HG03432 (cell line): Measurements from ENCODE around the gene ATG9A.

Source experiments
- ATAC-seq: cut with Tn5 transposase; IDR thresholded peaks from one replicate; pipeline ENCODE4 v1.9.1; 2021; ENCODE audit warnings: mild to moderate bottlenecking, moderate library complexity; ENCODE audit not compliant: unreplicated experiment

ATG9A gene

GRCh38 chr2:219252900-219253752 lies 23.7 kb upstream of the ATG9A start, which contains the start of gene TUBA4B:
TSS of gene TUBA4B (plus strand) at chr2:219253243. CDS start at chr2:219253408, 165 bp downstream.
- ATAC-seq: no peak

- ATAC-seq: no peak
These were observed 23.1 kb upstream of the ATG9A start for GRCh38 chr2:219252570-219252899.

- no peak for ATAC-seq
These were observed 22.6 kb upstream of the ATG9A start for GRCh38 chr2:219252084-219252483.

DNA sequence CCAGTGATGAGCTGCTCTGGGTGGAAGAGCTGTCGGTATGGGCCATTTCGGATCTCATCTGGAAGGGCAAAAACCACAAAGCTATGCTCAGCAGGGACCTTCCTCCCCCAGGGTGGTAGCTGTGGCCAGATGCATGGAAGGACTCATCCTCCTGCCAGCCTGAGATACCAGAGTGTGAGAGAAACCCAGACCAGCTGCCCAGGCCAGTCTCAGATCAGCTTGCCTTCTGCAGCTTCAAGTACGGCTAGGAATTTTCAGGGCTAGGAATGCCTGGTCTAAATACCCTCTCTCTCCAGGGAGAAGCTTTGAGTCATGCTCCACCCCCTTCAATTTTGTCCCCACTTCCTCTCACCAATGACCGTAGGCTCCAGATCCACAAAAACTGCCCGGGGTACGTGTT lies 22.2 kb upstream of the ATG9A start:
- ATAC-seq: no peak

GRCh38 chr2:219250049-219250781 lies 20.8 kb upstream of the ATG9A start:
- no peak for ATAC-seq

DNA sequence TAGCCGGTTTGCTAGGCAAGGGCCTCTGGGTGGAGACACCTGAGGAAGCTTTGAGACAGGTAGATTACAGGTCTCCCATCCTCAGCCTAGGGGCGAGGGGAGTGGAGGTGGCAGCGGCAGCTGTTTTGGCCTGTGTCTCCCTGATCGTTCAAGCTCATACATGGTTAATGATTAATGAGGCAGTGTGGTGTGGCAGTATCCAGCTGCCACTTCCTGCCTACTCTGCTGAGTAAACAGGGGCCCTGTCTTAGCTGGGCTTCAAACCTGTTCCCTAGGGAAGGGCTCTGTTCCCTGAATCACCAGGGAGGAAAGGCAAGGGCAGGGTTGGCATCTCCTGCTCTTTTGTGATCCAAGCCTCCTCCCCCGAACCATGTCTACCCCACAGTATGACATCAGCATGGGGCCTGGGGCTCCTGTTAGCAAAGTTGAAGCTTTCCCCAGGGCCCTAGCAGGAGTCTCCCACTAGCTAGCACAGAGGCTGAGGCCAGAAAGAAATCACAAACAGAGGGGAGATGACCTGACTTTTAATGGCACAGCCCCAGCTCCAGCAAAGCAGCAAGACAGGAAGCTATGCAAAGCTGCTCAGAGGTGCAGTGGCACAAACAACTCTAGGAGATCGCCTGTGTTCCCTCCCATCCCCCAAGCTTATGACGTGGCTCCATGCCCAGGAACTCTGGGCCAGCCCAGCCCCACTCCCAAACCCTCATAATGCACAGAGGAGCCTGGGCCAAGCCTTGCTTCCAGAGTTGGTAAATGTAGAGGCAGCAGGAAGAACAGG lies 20.0 kb upstream of the ATG9A start:
- peak; percentile 38 for ATAC-seq

GRCh38 chr2:219248845-219249202 lies 19.4 kb upstream of the ATG9A start:
- ATAC-seq: no peak

- ATAC-seq: no peak
These were observed 18.5 kb upstream of the ATG9A start for GRCh38 chr2:219247678-219248642.

GRCh38 chr2:219246559-219246958 lies 17.1 kb upstream of the ATG9A start:
- no peak for ATAC-seq

DNA sequence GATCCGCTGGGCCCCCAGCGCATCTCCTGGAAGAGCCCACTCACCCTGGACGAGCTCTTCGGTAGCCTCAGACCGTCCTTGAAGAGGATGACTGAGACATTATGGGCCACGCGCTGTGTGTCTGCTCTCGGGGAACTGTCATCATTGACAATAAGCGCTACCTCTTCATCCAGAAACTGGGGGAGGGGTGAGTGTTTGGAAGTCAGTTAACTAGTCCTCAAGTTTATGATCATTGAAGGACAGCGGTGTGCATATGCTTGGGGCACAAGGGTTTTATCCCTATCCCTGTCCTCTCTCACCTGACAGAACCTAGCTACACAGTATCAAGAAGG lies 16.4 kb upstream of the ATG9A start:
- ATAC-seq: no peak

DNA sequence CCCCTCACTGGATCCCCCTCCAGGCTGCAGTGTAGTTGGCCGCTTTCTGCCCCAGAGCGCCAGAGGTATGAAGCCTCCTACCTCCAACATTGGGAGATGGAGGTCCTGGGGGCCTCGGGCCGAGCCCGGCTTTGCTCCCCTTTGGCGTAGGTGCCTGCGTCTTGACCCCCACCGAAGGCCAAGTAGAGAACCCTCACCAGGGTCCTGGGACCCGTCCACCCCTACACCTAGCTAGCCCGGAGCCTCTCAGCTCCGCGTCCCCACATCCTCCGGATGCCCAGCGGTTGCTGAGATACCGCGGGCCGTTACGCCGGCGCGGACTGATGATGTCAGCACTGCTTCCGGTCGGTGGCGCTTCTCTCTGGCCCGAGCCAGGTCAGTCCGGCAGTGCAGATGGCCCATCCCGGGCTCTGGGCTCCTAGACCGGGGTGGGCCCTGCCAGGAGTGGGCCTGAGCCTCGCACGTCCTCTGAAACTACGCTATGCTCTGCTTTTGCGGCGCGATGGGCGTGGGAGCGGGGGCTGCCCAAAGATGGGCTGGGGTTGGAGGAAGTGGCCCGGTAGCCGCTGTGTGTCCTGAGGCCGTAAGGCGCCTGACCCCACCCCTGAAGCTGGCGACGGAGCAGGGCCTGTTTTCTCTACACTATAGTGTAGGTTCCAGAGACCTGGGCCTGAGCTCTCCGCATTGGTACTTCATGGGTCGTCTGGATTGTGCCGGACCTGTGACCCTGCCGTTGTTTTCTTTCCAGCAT lies 15.9 kb upstream of the ATG9A start, which contains the start of the genes GLB1L and STK16:
GLB1L (minus strand) TSS at position 297 of the 751 bp plus-strand sequence. CDS start 1,871 bp downstream, outside the sequence.
STK16 (plus strand) TSS at position 332 of the 751 bp plus-strand sequence. CDS start 521 bp downstream, outside the sequence.
- peak; percentile 75 for ATAC-seq

DNA sequence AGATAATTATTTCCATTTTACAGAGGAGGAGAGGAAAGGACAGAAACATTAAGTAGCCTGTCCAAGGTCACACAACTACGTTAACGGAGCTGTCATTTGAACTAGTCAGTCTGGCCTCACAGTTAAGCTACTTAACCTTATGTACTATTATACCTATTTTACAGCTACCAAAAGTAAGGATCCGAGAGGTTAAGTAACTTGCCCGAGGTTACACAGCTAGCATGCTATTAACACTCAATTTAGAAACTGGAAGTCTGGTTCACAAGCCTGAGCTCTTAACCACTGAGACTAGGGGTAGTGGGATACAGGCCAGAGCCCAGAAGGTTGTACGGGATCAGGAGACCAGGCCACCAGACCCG lies 15.3 kb upstream of the ATG9A start:
- ATAC-seq: no peak

DNA sequence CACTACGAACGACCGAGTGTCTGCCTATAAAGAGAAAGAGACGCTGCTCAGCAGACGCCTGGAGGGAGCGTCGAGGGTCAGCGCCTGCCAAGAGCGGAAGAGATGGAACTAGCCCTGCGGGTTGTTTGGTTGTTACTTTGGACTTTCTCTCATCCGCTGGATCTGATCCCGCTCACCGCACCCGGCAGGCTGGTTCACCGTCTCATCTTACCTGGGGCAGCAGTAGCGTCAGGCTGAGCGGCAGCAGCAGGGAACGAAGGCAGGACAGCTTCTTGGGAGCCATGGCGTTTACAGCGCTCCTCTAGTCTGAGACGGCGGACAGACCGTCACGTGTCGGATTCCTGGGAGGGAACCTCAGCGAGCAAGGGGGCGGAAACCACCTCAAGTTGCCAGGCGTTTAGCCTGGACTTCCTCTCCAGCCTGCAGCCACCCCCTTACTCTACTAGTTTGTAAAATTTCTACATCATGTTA lies 13.9 kb upstream of the ATG9A start:
- ATAC-seq: no peak

DNA sequence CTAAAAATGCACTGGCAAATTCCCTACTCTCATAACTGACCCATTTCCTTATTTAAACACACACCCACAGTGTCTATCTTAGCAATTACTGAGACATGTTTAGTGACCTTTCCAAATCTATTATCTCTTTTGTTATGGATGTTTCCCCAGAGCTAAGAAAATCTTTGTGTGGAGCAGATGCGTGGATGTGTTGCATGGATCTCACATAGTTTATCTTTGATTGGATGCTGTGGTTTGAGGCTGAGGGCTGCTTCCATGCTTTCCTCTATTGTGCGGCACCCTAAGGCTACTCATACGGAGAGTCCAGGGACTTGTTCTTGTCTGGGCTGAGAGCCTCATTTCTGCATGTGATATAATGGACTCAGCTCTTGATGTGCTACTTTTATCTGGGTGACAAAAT lies 4.9 kb upstream of the ATG9A start:
- no peak for ATAC-seq

DNA sequence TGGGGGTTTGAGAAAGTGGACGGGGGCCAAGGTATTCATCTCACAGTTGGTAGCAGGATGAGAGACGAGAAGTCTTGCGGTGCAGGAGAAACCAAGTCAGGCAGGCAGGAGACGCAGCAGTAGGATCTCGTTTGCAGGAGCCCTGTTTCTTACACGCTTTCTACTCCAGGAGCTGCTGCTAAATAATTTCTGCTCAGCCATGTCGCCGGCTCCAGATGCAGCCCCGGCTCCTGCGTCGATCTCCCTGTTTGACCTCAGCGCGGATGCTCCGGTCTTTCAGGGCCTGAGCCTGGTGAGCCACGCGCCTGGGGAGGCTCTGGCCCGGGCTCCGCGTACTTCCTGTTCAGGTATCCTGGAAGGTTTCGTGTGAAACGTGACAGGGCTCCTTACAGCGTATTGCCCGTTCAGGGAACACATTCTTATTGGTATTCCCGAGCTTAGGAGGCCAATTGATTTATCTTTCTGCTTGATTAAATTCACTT lies 664 bp upstream of the ATG9A start:
- ATAC-seq: peak; percentile 26

DNA sequence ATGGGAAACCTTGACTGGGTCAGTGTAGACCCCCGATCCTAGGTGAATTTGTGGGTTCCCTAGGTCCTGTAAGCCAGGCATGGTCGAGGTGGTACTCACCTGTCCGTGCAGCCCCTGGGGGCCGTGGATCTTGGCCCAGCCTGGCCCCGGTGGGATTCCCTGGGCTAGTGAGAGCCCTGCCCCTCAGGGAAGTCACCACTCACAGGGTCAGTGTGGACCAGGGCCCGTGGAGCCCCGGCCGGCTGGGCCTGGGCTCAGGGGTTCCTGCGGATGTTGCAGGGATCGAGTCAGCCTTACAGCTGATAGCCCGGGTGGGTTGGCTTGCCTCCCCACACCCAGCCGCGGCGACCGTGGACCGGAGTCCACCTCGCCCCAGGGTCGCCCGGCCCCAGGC lies 528 bp downstream of the ATG9A start:
- no peak for ATAC-seq

- ATAC-seq: no peak
These were observed 1.2 kb downstream of the ATG9A start for GRCh38 chr2:219228041-219228910.

DNA sequence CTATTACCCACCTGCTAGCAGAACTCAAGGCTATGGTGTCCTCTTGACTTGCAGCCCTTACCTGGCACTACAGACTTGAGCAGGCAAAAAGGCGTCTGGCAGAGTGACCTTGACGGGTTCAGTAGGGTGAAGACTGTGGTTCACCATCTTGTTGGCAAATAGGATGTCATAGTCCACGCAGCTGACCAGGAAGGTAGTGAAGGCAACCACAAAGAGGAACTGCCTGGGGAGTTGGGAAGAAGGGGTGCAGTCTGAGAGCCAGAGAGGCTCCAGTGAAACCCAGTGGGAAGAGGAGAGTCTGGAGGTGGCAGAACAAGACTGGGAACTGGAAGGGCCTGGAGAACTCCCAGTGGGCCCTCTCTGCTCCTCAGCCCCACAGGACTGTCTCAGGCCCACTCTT lies 4.1 kb downstream of the ATG9A start:
- ATAC-seq: no peak
